ENCODE results near the gene FAM174C. TPM values are rescaled to one million over a fixed set of nuclear protein-coding genes. Genes with fewer than 3 reads are reported as not detected.

The FAM174C gene
- total RNA-seq, 3 donors from 2014 or later = 34.2 to 40.1 (median 39.8) TPM

DNA sequence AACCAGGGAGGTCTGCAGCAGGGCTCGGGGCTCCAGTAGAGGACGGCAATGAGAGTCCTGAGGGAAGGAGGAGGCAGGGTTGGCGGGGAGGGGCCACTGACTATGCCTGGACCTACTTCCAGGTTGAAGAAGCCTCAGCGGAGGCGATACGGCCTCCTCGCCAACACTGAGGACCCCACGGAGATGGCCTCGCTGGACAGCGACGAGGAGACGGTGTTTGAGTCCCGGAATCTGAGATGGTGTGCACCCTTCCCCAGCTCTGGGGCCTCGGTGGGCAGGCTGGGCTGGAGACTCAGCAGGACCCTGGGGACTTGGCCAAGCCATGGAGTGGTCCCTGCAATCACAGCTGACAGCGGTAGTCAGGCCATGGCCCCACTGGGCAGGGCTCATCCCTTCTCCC, 1.7 kb downstream of the FAM174C start:
- TF ChIP-seq CTCF (IDR thresholded peaks at IDR 0.05) = no peak
- H3K4me3 ChIP-seq = no peak overlapping the region
- ATAC-seq (no peak), DNase-seq (peak in 1 of 3 donors; percentile 48)
- H3K9me3 ChIP-seq = no peaks in the 10 kb centered on the region
- intact Hi-C loops (cut with DNase I, micrococcal nuclease) = no loop called here
- H3K36me3 ChIP-seq (ENCODE audit: low read depth) = peaks cover 19% of the 10 kb centered on the region
- H3K4me1 ChIP-seq (ENCODE audit: low read depth) = peaks cover 45% of the 10 kb centered on the region

GRCh38 chr19:1278074-1278473, 2.7 kb downstream of the FAM174C start:
- H3K36me3 ChIP-seq (ENCODE audit: low read depth) = peaks cover 12% of the 10 kb centered on the region
- no peak overlapping the region for H3K4me3 ChIP-seq
- intact Hi-C loops (cut with DNase I, micrococcal nuclease) = no loop called here
- no peaks in the 10 kb centered on the region for H3K9me3 ChIP-seq
- peaks cover 39% of the 10 kb centered on the region for H3K4me1 ChIP-seq (ENCODE audit: low read depth)
- ATAC-seq = no peak
- DNase-seq = peak in 1 of 3 donors; percentile 50
- TF ChIP-seq CTCF (IDR thresholded peaks at IDR 0.05) = no peak

DNA sequence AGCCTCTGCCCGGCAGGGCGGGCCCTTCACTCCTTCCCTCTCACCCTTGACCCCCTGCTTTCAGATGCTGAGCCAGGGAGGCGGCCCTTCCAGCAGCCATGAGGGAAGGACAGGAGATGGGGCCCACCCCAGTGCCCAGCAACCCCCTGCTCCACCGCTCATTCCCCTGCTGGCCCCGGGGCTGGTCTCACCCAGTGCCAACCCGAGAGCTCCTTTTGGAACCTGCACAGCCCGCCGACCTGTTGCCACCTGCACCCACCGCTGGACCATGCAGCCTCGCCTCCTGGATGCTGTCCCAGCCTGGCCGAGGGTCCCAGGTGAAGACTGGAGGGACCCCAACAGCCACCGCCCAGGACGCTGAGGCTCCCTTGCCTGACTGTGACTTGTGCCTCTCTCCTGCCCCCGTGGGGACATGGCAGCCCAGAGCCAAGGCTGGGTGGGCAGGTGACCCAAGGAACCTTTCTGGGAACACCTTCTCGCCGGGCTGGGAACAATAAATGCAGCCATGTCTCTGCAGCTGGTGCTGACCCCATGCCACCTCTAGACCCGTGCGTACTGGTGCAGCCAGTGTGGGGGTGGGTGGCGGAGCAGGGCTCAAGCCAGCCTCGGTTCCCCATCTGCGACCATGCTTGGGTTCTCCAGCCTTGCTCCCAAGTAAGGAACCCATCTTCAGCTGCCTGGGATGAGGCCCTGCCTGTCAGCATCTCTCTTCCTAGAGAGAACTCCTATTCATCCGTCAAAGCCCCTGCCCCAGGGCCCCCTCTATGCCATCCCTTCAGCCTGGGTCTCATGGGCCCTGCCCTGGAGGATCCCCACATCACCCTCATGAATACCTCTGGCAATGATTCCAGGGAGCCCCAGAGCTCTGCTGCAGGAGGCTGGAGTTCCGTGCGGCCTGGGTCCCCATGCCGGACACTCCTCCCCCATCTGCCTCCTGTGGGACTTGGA, 3.7 kb downstream of the FAM174C start:
- no peak overlapping the region for H3K4me3 ChIP-seq
- H3K4me1 ChIP-seq (ENCODE audit: low read depth) = peaks cover 40% of the 10 kb centered on the region
- TF ChIP-seq CTCF (IDR thresholded peaks at IDR 0.05) = no peak
- no peaks in the 10 kb centered on the region for H3K9me3 ChIP-seq
- intact Hi-C loops (cut with DNase I, micrococcal nuclease) = no loop called here
- ATAC-seq = no peak
- peak in 1 of 3 donors; percentile 45 for DNase-seq
- peaks cover 5% of the 10 kb centered on the region for H3K36me3 ChIP-seq (ENCODE audit: low read depth)

- intact Hi-C loops (cut with DNase I, micrococcal nuclease) = no loop called here
Observed at GRCh38 chr19:1279782-1280341, 4.5 kb downstream of the FAM174C start.

More at GRCh38 chr19:1279782-1280341, 4.5 kb downstream of the FAM174C start:
- Histone ChIP-seq H3K9me3 (no peaks in the 10 kb centered on the region), H3K36me3 (ENCODE audit: low read depth) (no peaks in the 10 kb centered on the region), H3K4me1 (ENCODE audit: low read depth) (peaks cover 39% of the 10 kb centered on the region), H3K4me3 (no peak overlapping the region)
- ATAC-seq = peak; percentile 19
- TF ChIP-seq CTCF (IDR thresholded peaks at IDR 0.05) = peak; percentile 96
- peak; percentile 85 to 92 (median 92) for DNase-seq

Measured in mucosa of descending colon (tissue), 3 donors.